NOMO-1 treated with DMSO at 0.1 percent for 48 hours (cell line): Measurements from ENCODE around the gene LSM11.
"Not testable (repeated sequence)": the region's sequence is repeated elsewhere in the genome, so short reads cannot be mapped to it uniquely, and the experiment has no call there.

Experiments
- DNase-seq: peaks from one replicate; lab custom pipeline; 2025; ENCODE audit not compliant: unreplicated experiment; lab: John Stamatoyannopoulos, UW

The LSM11 gene

GRCh38 chr5:157743163-157744050 lies at the start of gene LSM11:
Gene LSM11, plus strand, starts transcription at chr5:157743712. Its CDS starts 39 bp downstream, at chr5:157743751.
- DNase-seq: peak; percentile 81

- DNase-seq: not testable (repeated sequence)
Observed at GRCh38 chr5:157693816-157694215, 49.7 kb upstream of the LSM11 start.

- DNase-seq: not testable (repeated sequence)
Observed at GRCh38 chr5:157696154-157696553, 47.4 kb upstream of the LSM11 start.

GRCh38 chr5:157698674-157699073 lies 44.8 kb upstream of the LSM11 start:
- DNase-seq: not testable (repeated sequence)

GRCh38 chr5:157703736-157704135 lies 39.8 kb upstream of the LSM11 start:
- no peak for DNase-seq

GRCh38 chr5:157708866-157709265 lies 34.6 kb upstream of the LSM11 start:
- DNase-seq: no peak

- DNase-seq: no peak
Observed at GRCh38 chr5:157709346-157709745, 34.2 kb upstream of the LSM11 start.

GRCh38 chr5:157710431-157710830 lies 33.1 kb upstream of the LSM11 start:
- no peak for DNase-seq

- no peak for DNase-seq
Observed at GRCh38 chr5:157710882-157711281, 32.6 kb upstream of the LSM11 start.

- no peak for DNase-seq
Observed at GRCh38 chr5:157713830-157714595, 29.5 kb upstream of the LSM11 start.

GRCh38 chr5:157714596-157714864 lies 29.0 kb upstream of the LSM11 start:
- no peak for DNase-seq

- peak; percentile 27 for DNase-seq
Observed at GRCh38 chr5:157718519-157718918, 25.0 kb upstream of the LSM11 start.

- DNase-seq: no peak
Observed at GRCh38 chr5:157719245-157719644, 24.3 kb upstream of the LSM11 start.

- DNase-seq: no peak
Observed at GRCh38 chr5:157721159-157721558, 22.4 kb upstream of the LSM11 start.

GRCh38 chr5:157722895-157723294 lies 20.6 kb upstream of the LSM11 start:
- DNase-seq: not testable (repeated sequence)

- DNase-seq: not testable (repeated sequence)
Observed at GRCh38 chr5:157726607-157727006, 16.9 kb upstream of the LSM11 start.

GRCh38 chr5:157727858-157728257 lies 15.7 kb upstream of the LSM11 start:
- DNase-seq: not testable (repeated sequence)

- DNase-seq: no peak
Observed at GRCh38 chr5:157729858-157730257, 13.7 kb upstream of the LSM11 start.

- DNase-seq: no peak
Observed at GRCh38 chr5:157730900-157731271, 12.6 kb upstream of the LSM11 start.

GRCh38 chr5:157731272-157732129 lies 12.0 kb upstream of the LSM11 start, which contains the start of gene THG1L:
Gene THG1L, plus strand, starts transcription at chr5:157731420. Its CDS starts 21 bp downstream, at chr5:157731441.
- DNase-seq: peak; percentile 95

GRCh38 chr5:157732130-157732514 lies 11.4 kb upstream of the LSM11 start:
- DNase-seq: no peak
